Gastroesophageal sphincter (tissue), 3 donors: Measurements from ENCODE around the gene KREMEN1.

Experiments
- CTCF ChIP-seq, 4 experiments: fragments of 200-600 bp in 2 of 4; fragments of 450-650 bp in 2 of 4; sonication (generic) in 1 of 4; IDR thresholded peaks; one replicate each; pipeline ENCODE4 v1.5.1; 2017 to 2019; ENCODE audit warnings: antibody characterized with exemption in 4 of 4, mild to moderate bottlenecking in 2 of 4, moderate library complexity in 2 of 4
- EP300 ChIP-seq: sonication (generic); formaldehyde crosslinking; IDR thresholded peaks from one replicate; pipeline ENCODE4 v1.6.1; 2017; ENCODE audit warnings: antibody characterized with exemption, mild to moderate bottlenecking

- TF ChIP-seq CTCF (IDR thresholded peaks at IDR 0.05) (no peak), EP300 (no peak)
Measured at GRCh38 chr22:29113319-29113718, 40.5 kb downstream of the KREMEN1 start.
